NCI-H1436 treated with DMSO at 0.1 percent for 48 hours (cell line): ENCODE data around the gene MRPS18A.
"Not testable (repeated sequence)": the region's sequence is repeated elsewhere in the genome, so short reads cannot be mapped to it uniquely, and the experiment has no call there.

Experiments
- DNase-seq: peaks from one replicate; lab custom pipeline; 2025; lab: John Stamatoyannopoulos, UW

The MRPS18A gene

GRCh38 chr6:43717389-43717788 is 29.8 kb upstream of the MRPS18A start:
- DNase-seq = no peak

GRCh38 chr6:43716099-43716498 is 28.5 kb upstream of the MRPS18A start:
- DNase-seq = no peak

GRCh38 chr6:43715056-43715788 is 27.6 kb upstream of the MRPS18A start:
- DNase-seq = no peak

GRCh38 chr6:43714311-43715055 is 26.9 kb upstream of the MRPS18A start:
- DNase-seq = no peak

GRCh38 chr6:43713643-43714310 is 26.2 kb upstream of the MRPS18A start:
- no peak for DNase-seq

GRCh38 chr6:43712579-43712978 is 25.0 kb upstream of the MRPS18A start:
- DNase-seq = no peak

- no peak for DNase-seq
Observed at GRCh38 chr6:43710576-43710975, 23.0 kb upstream of the MRPS18A start.

GRCh38 chr6:43709654-43710303 is 22.2 kb upstream of the MRPS18A start:
- no peak for DNase-seq

- no peak for DNase-seq
Observed at GRCh38 chr6:43708860-43709653, 21.5 kb upstream of the MRPS18A start.

- DNase-seq = no peak
Observed at GRCh38 chr6:43707767-43708166, 20.2 kb upstream of the MRPS18A start.

GRCh38 chr6:43707269-43707668 is 19.7 kb upstream of the MRPS18A start:
- DNase-seq = no peak

- no peak for DNase-seq
Observed at GRCh38 chr6:43706788-43707187, 19.2 kb upstream of the MRPS18A start.

GRCh38 chr6:43705996-43706395 is 18.4 kb upstream of the MRPS18A start:
- DNase-seq = no peak

GRCh38 chr6:43703512-43704429 is 16.2 kb upstream of the MRPS18A start:
- no peak for DNase-seq

- DNase-seq = peak; percentile 73
Observed at GRCh38 chr6:43702534-43703440, 15.2 kb upstream of the MRPS18A start.

GRCh38 chr6:43702171-43702533 is 14.6 kb upstream of the MRPS18A start:
- DNase-seq = no peak

GRCh38 chr6:43700939-43701560 is 13.5 kb upstream of the MRPS18A start:
- not testable (repeated sequence) for DNase-seq

GRCh38 chr6:43699564-43700186 is 12.1 kb upstream of the MRPS18A start:
- DNase-seq = no peak
